ENCODE data around the gene PLCH1.

The PLCH1 gene

DNA sequence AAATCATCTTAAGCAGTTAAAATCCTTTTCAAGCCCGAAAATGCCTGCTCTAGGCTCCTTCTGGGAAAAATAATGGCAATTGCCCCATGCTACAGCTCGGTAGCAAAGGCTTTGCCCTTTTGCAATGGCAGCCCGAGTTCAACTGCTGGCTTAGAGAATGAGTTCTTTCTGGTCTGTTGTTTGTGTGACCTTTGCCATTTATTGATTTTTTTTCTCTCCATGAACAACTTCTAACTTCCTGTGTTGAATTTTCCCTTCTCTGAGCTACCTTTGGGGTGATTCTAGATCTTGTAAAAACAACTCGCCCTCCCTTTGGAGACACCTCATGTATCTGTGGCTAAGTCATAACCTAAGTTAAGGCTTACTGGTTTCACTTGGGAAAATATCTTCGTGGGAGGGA lies 139.3 kb downstream of the PLCH1 start:
- Histone ChIP-seq H3K4me3 (ENCODE audit: low read length) (no peak overlapping the region), H2AFZ (ENCODE audit: low read depth, low read length) (no peak overlapping the region), H3K79me2 (ENCODE audit: low read length) (no peaks in the 10 kb centered on the region), H3K9ac (ENCODE audit: low read length) (no peak overlapping the region), H3K9me3 (ENCODE audit: insufficient read depth, low read length) (no peaks in the 10 kb centered on the region), H3K36me3 (replicated peaks; ENCODE audit: low read depth, low read length) (no peaks in the 10 kb centered on the region), H3K27ac (ENCODE audit: low read length) (no peak overlapping the region), H3K4me2 (ENCODE audit: low read length) (no peak overlapping the region), H4K20me1 (ENCODE audit: insufficient read depth, low read length) (no peaks in the 10 kb centered on the region), H3K27me3 (ENCODE audit: low read depth, low read length) (no peaks in the 10 kb centered on the region), H3K4me1 (ENCODE audit: low read length) (no peaks in the 10 kb centered on the region)
- no peak for TF ChIP-seq EZH2phosphoT487 (IDR thresholded peaks at IDR 0.05; ENCODE audit: low read depth)
- TF ChIP-seq, protein P1, sequence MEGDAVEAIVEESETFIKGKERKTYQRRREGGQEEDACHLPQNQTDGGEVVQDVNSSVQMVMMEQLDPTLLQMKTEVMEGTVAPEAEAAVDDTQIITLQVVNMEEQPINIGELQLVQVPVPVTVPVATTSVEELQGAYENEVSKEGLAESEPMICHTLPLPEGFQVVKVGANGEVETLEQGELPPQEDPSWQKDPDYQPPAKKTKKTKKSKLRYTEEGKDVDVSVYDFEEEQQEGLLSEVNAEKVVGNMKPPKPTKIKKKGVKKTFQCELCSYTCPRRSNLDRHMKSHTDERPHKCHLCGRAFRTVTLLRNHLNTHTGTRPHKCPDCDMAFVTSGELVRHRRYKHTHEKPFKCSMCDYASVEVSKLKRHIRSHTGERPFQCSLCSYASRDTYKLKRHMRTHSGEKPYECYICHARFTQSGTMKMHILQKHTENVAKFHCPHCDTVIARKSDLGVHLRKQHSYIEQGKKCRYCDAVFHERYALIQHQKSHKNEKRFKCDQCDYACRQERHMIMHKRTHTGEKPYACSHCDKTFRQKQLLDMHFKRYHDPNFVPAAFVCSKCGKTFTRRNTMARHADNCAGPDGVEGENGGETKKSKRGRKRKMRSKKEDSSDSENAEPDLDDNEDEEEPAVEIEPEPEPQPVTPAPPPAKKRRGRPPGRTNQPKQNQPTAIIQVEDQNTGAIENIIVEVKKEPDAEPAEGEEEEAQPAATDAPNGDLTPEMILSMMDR (IDR thresholded peaks at IDR 0.05; ENCODE audit: low read depth, low read length) = no peak

DNA sequence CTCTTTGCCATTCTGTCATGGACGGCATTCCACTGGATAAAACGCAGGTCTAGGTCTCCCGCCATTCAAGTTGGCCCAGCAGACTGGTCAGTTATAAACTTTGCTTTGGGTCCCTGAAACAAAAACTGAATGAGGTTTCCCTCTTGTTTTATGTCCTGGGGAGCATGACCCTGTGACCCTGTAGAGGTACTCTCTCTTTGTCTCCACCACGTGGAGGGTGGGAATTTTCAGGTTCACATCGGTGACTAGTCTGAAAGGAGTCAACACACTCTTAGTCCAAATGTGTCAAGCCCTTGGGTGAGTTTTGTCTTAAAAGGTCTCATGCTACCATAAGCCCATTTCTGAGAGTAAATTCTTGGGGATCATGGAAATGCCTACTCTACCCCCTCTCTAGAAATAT lies 139.9 kb downstream of the PLCH1 start:
- Histone ChIP-seq H3K27ac (ENCODE audit: low read length) (no peak overlapping the region), H2AFZ (ENCODE audit: low read depth, low read length) (no peak overlapping the region), H4K20me1 (ENCODE audit: insufficient read depth, low read length) (no peaks in the 10 kb centered on the region), H3K27me3 (ENCODE audit: low read depth, low read length) (no peaks in the 10 kb centered on the region), H3K79me2 (ENCODE audit: low read length) (no peaks in the 10 kb centered on the region), H3K4me1 (ENCODE audit: low read length) (no peaks in the 10 kb centered on the region), H3K4me2 (ENCODE audit: low read length) (no peak overlapping the region), H3K36me3 (replicated peaks; ENCODE audit: low read depth, low read length) (no peaks in the 10 kb centered on the region), H3K4me3 (ENCODE audit: low read length) (no peak overlapping the region), H3K9me3 (ENCODE audit: insufficient read depth, low read length) (no peaks in the 10 kb centered on the region), H3K9ac (ENCODE audit: low read length) (no peak overlapping the region)
- TF ChIP-seq EZH2phosphoT487 (IDR thresholded peaks at IDR 0.05; ENCODE audit: low read depth) = no peak
- TF ChIP-seq, protein P1 (IDR thresholded peaks at IDR 0.05; ENCODE audit: low read depth, low read length) = no peak

DNA sequence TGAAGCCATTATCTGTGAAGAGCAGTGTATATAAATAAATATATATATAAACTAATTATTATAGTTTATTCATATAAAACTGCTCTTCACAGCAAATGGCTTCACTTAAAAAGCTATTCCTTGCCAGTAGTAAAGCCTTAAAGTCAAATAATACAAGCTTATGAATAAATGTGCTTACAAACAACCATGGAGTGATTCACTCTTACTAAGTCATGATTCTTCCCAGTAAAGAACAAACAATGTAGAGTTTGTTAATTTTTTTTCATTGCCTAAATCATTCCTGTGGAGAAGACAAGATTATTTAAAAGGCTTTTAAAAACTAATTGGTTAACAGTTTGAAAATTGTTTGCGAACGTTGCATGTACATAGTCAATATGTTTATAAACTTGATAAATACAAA lies 140.7 kb downstream of the PLCH1 start:
- Histone ChIP-seq H3K4me1 (ENCODE audit: low read length) (no peaks in the 10 kb centered on the region), H3K4me2 (ENCODE audit: low read length) (no peak overlapping the region), H3K79me2 (ENCODE audit: low read length) (no peaks in the 10 kb centered on the region), H3K9me3 (ENCODE audit: insufficient read depth, low read length) (no peaks in the 10 kb centered on the region), H2AFZ (ENCODE audit: low read depth, low read length) (no peak overlapping the region), H3K27ac (ENCODE audit: low read length) (no peak overlapping the region), H3K9ac (ENCODE audit: low read length) (no peak overlapping the region), H3K36me3 (replicated peaks; ENCODE audit: low read depth, low read length) (no peaks in the 10 kb centered on the region), H3K27me3 (ENCODE audit: low read depth, low read length) (no peaks in the 10 kb centered on the region), H3K4me3 (ENCODE audit: low read length) (no peak overlapping the region), H4K20me1 (ENCODE audit: insufficient read depth, low read length) (no peaks in the 10 kb centered on the region)
- TF ChIP-seq, protein P1 (IDR thresholded peaks at IDR 0.05; ENCODE audit: low read depth, low read length) = no peak

DNA sequence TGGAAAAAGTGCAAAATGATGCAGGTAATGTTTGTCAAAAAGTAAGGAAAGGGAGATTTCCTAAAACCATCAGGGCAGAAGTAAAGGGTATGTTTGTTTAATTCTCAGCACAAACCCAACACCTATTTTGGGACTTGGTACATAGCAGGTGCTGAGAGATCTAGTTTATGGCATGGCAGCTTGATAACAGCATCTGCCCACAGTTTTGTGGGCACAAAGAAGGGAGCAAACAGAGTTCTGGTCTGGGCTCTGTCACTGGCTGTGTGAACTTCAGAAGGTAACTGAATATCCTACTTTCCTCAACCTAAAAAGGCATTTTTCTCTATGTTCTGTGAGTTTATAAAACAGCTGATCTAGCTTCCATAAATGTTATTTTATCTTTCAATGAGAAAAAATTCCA lies 141.6 kb downstream of the PLCH1 start:
- Histone ChIP-seq H3K4me1 (ENCODE audit: low read length) (no peaks in the 10 kb centered on the region), H3K9ac (ENCODE audit: low read length) (no peak overlapping the region), H3K27me3 (ENCODE audit: low read depth, low read length) (no peaks in the 10 kb centered on the region), H4K20me1 (ENCODE audit: insufficient read depth, low read length) (no peaks in the 10 kb centered on the region), H2AFZ (ENCODE audit: low read depth, low read length) (no peak overlapping the region), H3K79me2 (ENCODE audit: low read length) (no peaks in the 10 kb centered on the region), H3K4me3 (ENCODE audit: low read length) (no peak overlapping the region), H3K4me2 (ENCODE audit: low read length) (no peak overlapping the region), H3K9me3 (ENCODE audit: insufficient read depth, low read length) (no peaks in the 10 kb centered on the region), H3K36me3 (replicated peaks; ENCODE audit: low read depth, low read length) (no peaks in the 10 kb centered on the region), H3K27ac (ENCODE audit: low read length) (no peak overlapping the region)
- TF ChIP-seq EZH2phosphoT487 (IDR thresholded peaks at IDR 0.05; ENCODE audit: low read depth) = no peak
- TF ChIP-seq, protein P1 (IDR thresholded peaks at IDR 0.05; ENCODE audit: low read depth, low read length) = no peak
